ENCODE data around the gene PTPDC1.

PTPDC1 gene

GRCh38 chr9:94153905-94154304, 69.6 kb downstream of the PTPDC1 start:
- H4K20me1 ChIP-seq (ENCODE audit: low read depth, low read length) = no peaks in the 10 kb centered on the region
- no peak overlapping the region for H3K9ac ChIP-seq (ENCODE audit: low read length)
- no peaks in the 10 kb centered on the region for H3K9me2 ChIP-seq (replicated peaks; ENCODE audit: insufficient read depth, low read length)
- no peaks in the 10 kb centered on the region for H3F3A ChIP-seq (ENCODE audit: insufficient read depth)
- no peak overlapping the region for H3K4me3 ChIP-seq (ENCODE audit: insufficient read depth, low read length, poor library complexity, severe bottlenecking)
- TF ChIP-seq EZH2phosphoT487 (conservative IDR thresholded peaks at IDR 0.05; ENCODE audit: low read length) = no peak
- no peak for TF ChIP-seq CTCF (IDR thresholded peaks at IDR 0.05; ENCODE audit: insufficient read depth, low read length, poor library complexity, severe bottlenecking)
- no peaks in the 10 kb centered on the region for H3K36me3 ChIP-seq (ENCODE audit: low read length)
- H2AFZ ChIP-seq (ENCODE audit: low read depth, low read length, severe bottlenecking) = no peak overlapping the region
- no peaks in the 10 kb centered on the region for H3K9me3 ChIP-seq (ENCODE audit: insufficient read depth, low read length)
- no peaks in the 10 kb centered on the region for H3K27me3 ChIP-seq (ENCODE audit: low read length)
- H3K27ac ChIP-seq (ENCODE audit: low read depth, low read length) = no peak overlapping the region
- no peaks in the 10 kb centered on the region for H3K79me2 ChIP-seq (ENCODE audit: insufficient read depth, low read length)
- H3K4me2 ChIP-seq (ENCODE audit: low read depth, low read length, poor library complexity, severe bottlenecking) = no peak overlapping the region

- Histone ChIP-seq H3K27ac (ENCODE audit: low read depth, low read length) (no peak overlapping the region), H3K79me2 (ENCODE audit: insufficient read depth, low read length) (no peaks in the 10 kb centered on the region), H3K36me3 (ENCODE audit: low read length) (no peaks in the 10 kb centered on the region), H4K20me1 (ENCODE audit: low read depth, low read length) (no peaks in the 10 kb centered on the region), H3K9me3 (ENCODE audit: insufficient read depth, low read length) (no peaks in the 10 kb centered on the region), H3K27me3 (ENCODE audit: low read length) (no peaks in the 10 kb centered on the region), H3K9ac (ENCODE audit: low read length) (no peak overlapping the region), H3K9me2 (replicated peaks; ENCODE audit: insufficient read depth, low read length) (no peaks in the 10 kb centered on the region), H3K4me3 (ENCODE audit: insufficient read depth, low read length, poor library complexity, severe bottlenecking) (no peak overlapping the region), H2AFZ (ENCODE audit: low read depth, low read length, severe bottlenecking) (no peak overlapping the region), H3F3A (ENCODE audit: insufficient read depth) (no peaks in the 10 kb centered on the region), H3K4me2 (ENCODE audit: low read depth, low read length, poor library complexity, severe bottlenecking) (no peak overlapping the region)
- TF ChIP-seq CTCF (IDR thresholded peaks at IDR 0.05; ENCODE audit: insufficient read depth, low read length, poor library complexity, severe bottlenecking) = no peak
- no peak for TF ChIP-seq EZH2phosphoT487 (conservative IDR thresholded peaks at IDR 0.05; ENCODE audit: low read length)
Measured at GRCh38 chr9:94156348-94157049, 72.2 kb downstream of the PTPDC1 start.

GRCh38 chr9:94157050-94157801, 73.0 kb downstream of the PTPDC1 start:
- H3K9ac ChIP-seq (ENCODE audit: low read length) = no peak overlapping the region
- no peaks in the 10 kb centered on the region for H3K36me3 ChIP-seq (ENCODE audit: low read length)
- H3K27me3 ChIP-seq (ENCODE audit: low read length) = no peaks in the 10 kb centered on the region
- TF ChIP-seq EZH2phosphoT487 (conservative IDR thresholded peaks at IDR 0.05; ENCODE audit: low read length) (no peak), CTCF (IDR thresholded peaks at IDR 0.05; ENCODE audit: insufficient read depth, low read length, poor library complexity, severe bottlenecking) (no peak)
- H2AFZ ChIP-seq (ENCODE audit: low read depth, low read length, severe bottlenecking) = no peak overlapping the region
- H3K27ac ChIP-seq (ENCODE audit: low read depth, low read length) = no peak overlapping the region
- H3F3A ChIP-seq (ENCODE audit: insufficient read depth) = no peaks in the 10 kb centered on the region
- no peaks in the 10 kb centered on the region for H3K79me2 ChIP-seq (ENCODE audit: insufficient read depth, low read length)
- no peak overlapping the region for H3K4me2 ChIP-seq (ENCODE audit: low read depth, low read length, poor library complexity, severe bottlenecking)
- no peak overlapping the region for H3K4me3 ChIP-seq (ENCODE audit: insufficient read depth, low read length, poor library complexity, severe bottlenecking)
- no peaks in the 10 kb centered on the region for H3K9me3 ChIP-seq (ENCODE audit: insufficient read depth, low read length)
- H4K20me1 ChIP-seq (ENCODE audit: low read depth, low read length) = no peaks in the 10 kb centered on the region
- no peaks in the 10 kb centered on the region for H3K9me2 ChIP-seq (replicated peaks; ENCODE audit: insufficient read depth, low read length)

All from SU-DHL-6 (cell line).